Psoas muscle (tissue), 8 donors: Measurements from ENCODE around the gene SDK2. TPM values are rescaled to one million over a fixed set of nuclear protein-coding genes. Genes with fewer than 3 reads are reported as not detected.
"Not testable (repeated sequence)": the region's sequence is repeated elsewhere in the genome, so short reads cannot be mapped to it uniquely, and the experiment has no call there.

Experiments
- ATAC-seq, 4 donors: fragments of 200-7000 bp; cut with Tn5 transposase; one replicate each; pipeline ENCODE4 v1.9.1; 2020; ENCODE audit warnings: moderate library complexity in 3 of 4, mild to moderate bottlenecking in 2 of 4
- DNase-seq, 2 donors: peaks; one replicate each; pipeline ENCODE4 v3.0.0-alpha.2; 2020
- H3K27ac ChIP-seq: fragments of 200-600 bp; one replicate; pipeline ENCODE4 v1.8.0; 2022
- H3K27me3 ChIP-seq, 3 donors: fragments of 200-600 bp in 1 of 3; one replicate each; pipeline versions ENCODE4 v1.6.1 to v1.8.0; 2013 to 2022; ENCODE audit warnings: low read length in 2 of 3, mild to moderate bottlenecking in 2 of 3, moderate library complexity in 1 of 3; ENCODE audit not compliant: insufficient read depth in 3 of 3
- H3K36me3 ChIP-seq, 2 donors: fragments of 200-600 bp in 1 of 2; one replicate each; pipeline versions ENCODE4 v1.6.1 to v1.8.0; 2013 to 2022; ENCODE audit warnings: low read depth in 1 of 2, mild to moderate bottlenecking in 1 of 2, moderate library complexity in 1 of 2; ENCODE audit not compliant: insufficient read depth in 1 of 2
- H3K4me1 ChIP-seq: fragments of 200-600 bp; one replicate; pipeline ENCODE4 v1.8.0; 2022
- H3K4me3 ChIP-seq: fragments of 200-600 bp; one replicate; pipeline ENCODE4 v1.8.0; 2022; ENCODE audit warnings: mild to moderate bottlenecking
- H3K9me3 ChIP-seq: fragments of 200-600 bp; one replicate; pipeline ENCODE4 v1.8.0; 2022
- CTCF ChIP-seq: fragments of 200-600 bp; IDR thresholded peaks from one replicate; pipeline ENCODE4 v1.8.0; 2022; ENCODE audit warnings: antibody characterized with exemption
- WGBS, 3 donors: extraction: QIAGEN DNeasy Blood & Tissue Kit; methylation state at CpG; one replicate each; pipeline versions ENCODE4 v1.1.6 to v1.1.7; 2013; 5-methylcytosine and 5-hydroxymethylcytosine counted together
- intact Hi-C, 2 donors: fragments of 100-400 bp; cut with DNase I; formaldehyde crosslinking; loops; one replicate each; pipeline versions ENCODE4 v1.11.0 to v1.14.2; 2022
- polyA plus RNA-seq, 3 donors: library from polyadenylated mRNA; stranded (reverse); fragments of 200-250 nt; gene quantifications; one replicate each; pipeline ENCODE4 v1.2.3, GENCODE V29; 2013
- total RNA-seq, 4 donors: library from RNA; stranded (reverse); fragmentation: NEBNext Ultra II Directional in 2 of 4; extraction: Animal tissue kit (Norgen Biotek cat#: 25700) in 2 of 4; gene quantifications; one replicate each; pipeline versions ENCODE4 v1.2.1 to v1.2.4, GENCODE V29; 2021 to 2023
- donor health status: healthy with polysubstance abuse.
- donor health status: DM: no; HTN: no; CAD: no; lungs with moderate emphysema.
- donor health status: Bipolar disorder and iron deficiency.
- donor health status: healthy.
- donor health status: DM: yes; HTN: yes; CAD: no.
- donor health status: DM: no; HTN: no; CAD: no.
- donor health status: DM: no; HTN: no; CAD: no.
- donor health status: DM: yes; HTN: yes; CAD: no.

SDK2 gene
- total and polyA plus RNA-seq, 7 donors, result 0.04 to 2.8 (median 0.24) TPM

- Histone ChIP-seq H3K27ac (no peak overlapping the region), H3K4me1 (no peaks in the 10 kb centered on the region), H3K27me3 (no peaks in the 10 kb centered on the region), H3K9me3 (no peaks in the 10 kb centered on the region), H3K4me3 (no peak overlapping the region), H3K36me3 (no peaks in the 10 kb centered on the region)
- ATAC-seq (no peak), DNase-seq (no peak)
- intact Hi-C loops, result no loop called here
- WGBS, 3 donors, result 62 to 83% (median 64%) methylated on average over 12 of the region's 12 CpGs
- TF ChIP-seq CTCF, result no peak
These were observed 308.4 kb downstream of the SDK2 start for GRCh38 chr17:73335591-73336407.

GRCh38 chr17:73334771-73335513 lies 309.3 kb downstream of the SDK2 start:
- Histone ChIP-seq H3K4me1 (no peaks in the 10 kb centered on the region), H3K27me3 (no peaks in the 10 kb centered on the region), H3K9me3 (no peaks in the 10 kb centered on the region), H3K36me3 (no peaks in the 10 kb centered on the region), H3K4me3 (no peak overlapping the region), H3K27ac (no peak overlapping the region)
- TF ChIP-seq CTCF, result no peak
- DNase-seq (no peak), ATAC-seq (no peak)
- intact Hi-C loops, result no loop called here
- WGBS, 3 donors, result 65 to 74% (median 67%) methylated on average over 12 of the region's 12 CpGs

DNA sequence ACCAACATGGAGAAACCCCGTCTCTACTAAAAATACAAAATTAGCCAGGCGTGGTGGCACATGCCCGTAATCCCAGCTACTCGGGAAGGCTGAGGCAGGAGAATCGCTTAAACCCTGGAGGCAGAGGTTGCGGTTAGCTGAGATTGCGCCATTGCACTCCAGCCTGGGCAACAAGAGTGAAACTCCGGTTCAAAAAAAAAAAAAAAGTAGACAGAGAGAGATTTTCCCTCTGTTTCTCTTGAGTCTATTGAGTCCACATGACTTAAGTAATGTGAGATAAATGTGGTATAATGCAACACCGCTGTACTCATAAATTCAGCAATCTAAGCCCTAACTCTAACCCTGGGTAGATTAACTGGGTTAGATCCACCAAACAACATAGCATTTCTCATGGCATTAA lies 310.8 kb downstream of the SDK2 start:
- ATAC-seq, H3K9me3 ChIP-seq, H3K36me3 ChIP-seq, H3K4me3 ChIP-seq, H3K27ac ChIP-seq, H3K27me3 ChIP-seq, intact Hi-C loops, DNase-seq, H3K4me1 ChIP-seq: not testable (repeated sequence)
- WGBS, 3 donors, result 82 to 91% (median 89%) methylated on average over 8 to 9 of the region's 9 CpGs

GRCh38 chr17:73331060-73331459 lies 313.2 kb downstream of the SDK2 start:
- Histone ChIP-seq H3K4me1 (no peaks in the 10 kb centered on the region), H3K9me3 (no peaks in the 10 kb centered on the region), H3K27me3 (no peaks in the 10 kb centered on the region), H3K27ac (no peak overlapping the region), H3K4me3 (no peak overlapping the region), H3K36me3 (no peaks in the 10 kb centered on the region)
- ATAC-seq (no peak), DNase-seq (no peak)
- no peak for TF ChIP-seq CTCF
- 67 to 80% (median 80%) methylated on average over 3 of the region's 3 CpGs for WGBS, 3 donors
- intact Hi-C loops, result no loop called here

- no peak overlapping the region for H3K27ac ChIP-seq
- 90 to 94% (median 93%) methylated on average over 7 of the region's 7 CpGs for WGBS, 3 donors
- H3K4me3 ChIP-seq, result no peak overlapping the region
- peaks cover 0 to 2% (median 0%) of the 10 kb centered on the region in 3 donors for H3K27me3 ChIP-seq
- ATAC-seq (no peak), DNase-seq (no peak)
- peaks cover 2% of the 10 kb centered on the region for H3K4me1 ChIP-seq
- no peak for TF ChIP-seq CTCF
- no peaks in the 10 kb centered on the region for H3K36me3 ChIP-seq
- intact Hi-C loops, result no loop called here
- H3K9me3 ChIP-seq, result no peaks in the 10 kb centered on the region
These were observed 316.6 kb downstream of the SDK2 start for GRCh38 chr17:73327676-73328075.
